Brain pericyte (primary cell): ENCODE results near the gene ATP6V0E1.

Source experiments
- DNase-seq: peaks from one replicate; pipeline ENCODE4 v3.0.0-alpha.2; 2012; ENCODE audit warnings: low read depth, low spot score

ATP6V0E1 gene

GRCh38 chr5:172956936-172957335 is 26.6 kb upstream of the ATP6V0E1 start:
- no peak for DNase-seq

DNA sequence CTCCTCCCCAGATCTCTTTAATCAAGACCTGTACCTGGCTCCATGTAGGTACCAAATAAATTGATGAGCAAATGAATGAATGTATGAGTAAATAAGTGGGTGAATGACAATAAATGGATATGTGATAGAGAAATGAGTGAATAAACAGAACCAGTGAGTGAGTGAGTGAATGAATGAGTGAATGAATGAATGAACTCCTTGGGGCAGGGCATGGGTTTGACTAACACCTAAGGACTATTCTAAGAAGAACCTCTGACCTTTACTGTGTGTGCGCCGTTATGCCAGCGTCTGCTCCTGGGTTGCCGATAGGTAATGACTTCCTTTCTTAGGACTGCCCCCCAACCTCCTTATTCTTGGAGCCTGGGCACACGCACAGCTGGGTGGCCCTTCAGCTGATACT is 26.1 kb upstream of the ATP6V0E1 start:
- DNase-seq = no peak

DNA sequence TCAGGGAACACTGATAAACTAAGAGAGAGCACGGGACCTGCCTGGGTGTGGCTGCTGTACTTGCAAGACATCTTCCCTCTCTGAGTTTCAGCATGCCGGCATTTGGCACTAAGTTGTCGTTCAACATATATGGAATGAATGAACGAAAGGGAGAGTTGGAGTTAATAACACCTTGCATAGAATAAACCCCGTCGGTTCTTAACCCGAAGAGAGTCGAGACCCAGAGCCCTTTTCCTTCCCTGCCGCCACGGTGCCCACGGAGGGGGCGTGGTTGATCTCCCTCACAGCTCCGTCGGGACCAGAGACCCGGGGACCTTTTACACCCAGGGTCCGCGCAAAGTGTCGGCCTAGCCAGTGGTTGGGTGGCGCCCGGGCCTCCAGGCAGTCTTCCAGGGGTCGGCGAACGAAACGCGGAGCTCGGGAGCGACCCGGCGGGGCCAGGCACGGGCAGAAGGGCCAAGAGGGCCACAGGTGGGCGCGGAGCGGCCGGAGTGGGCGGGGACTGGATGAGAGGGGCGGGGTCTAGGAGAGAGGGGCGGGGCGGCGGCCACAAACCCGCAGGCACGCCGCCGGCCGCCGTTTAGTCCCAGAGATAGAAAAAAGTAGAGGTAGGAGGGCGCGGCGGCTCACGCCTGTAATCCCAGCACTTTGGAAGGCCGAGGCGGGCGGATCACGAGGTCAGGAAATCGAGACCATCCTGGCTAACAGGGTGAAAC is 25.1 kb upstream of the ATP6V0E1 start:
- no peak for DNase-seq

- DNase-seq = no peak
Observed at GRCh38 chr5:172959824-172960799, 23.5 kb upstream of the ATP6V0E1 start.

DNA sequence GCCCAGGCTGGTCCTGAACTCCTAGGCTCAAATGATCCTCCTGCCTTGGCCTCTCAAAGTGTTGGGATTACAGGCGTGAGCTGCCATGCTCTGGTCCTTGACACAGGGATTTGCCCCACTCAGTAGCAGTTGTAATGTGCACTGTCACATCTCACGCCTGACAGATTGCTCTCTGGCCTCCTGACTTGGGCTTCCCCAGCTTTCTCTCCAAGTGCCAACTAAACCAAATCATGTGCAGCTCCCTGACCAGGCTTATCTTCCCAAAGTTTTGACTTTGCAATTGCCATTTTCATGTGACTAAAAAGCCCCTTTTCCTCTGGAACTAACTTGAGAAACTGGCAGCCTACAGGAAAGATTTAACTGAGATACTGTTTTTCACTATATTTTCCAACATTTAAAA is 13.7 kb upstream of the ATP6V0E1 start:
- DNase-seq = no peak

DNA sequence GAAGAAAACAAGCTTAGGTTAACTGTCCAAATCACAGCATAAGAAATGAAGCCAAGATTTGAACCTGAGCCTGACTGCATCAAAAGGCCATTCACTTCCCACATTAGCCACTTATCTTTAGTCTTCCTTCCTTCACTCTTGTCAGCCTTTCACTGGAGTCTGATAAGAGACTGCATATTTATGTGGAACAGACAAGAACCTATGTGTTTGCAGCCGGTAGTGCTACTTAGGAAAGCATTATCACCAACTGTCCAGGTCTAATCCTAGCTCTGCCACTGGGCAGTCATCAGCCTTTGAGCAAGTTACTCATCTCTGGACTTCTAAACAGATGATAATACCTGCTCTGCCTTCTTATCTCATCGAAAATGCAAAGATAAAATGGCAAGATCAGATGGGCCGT is 12.1 kb upstream of the ATP6V0E1 start:
- no peak for DNase-seq

GRCh38 chr5:172972552-172972951 is 11.0 kb upstream of the ATP6V0E1 start:
- no peak for DNase-seq

GRCh38 chr5:172973127-172973916 is 10.2 kb upstream of the ATP6V0E1 start:
- DNase-seq = no peak

DNA sequence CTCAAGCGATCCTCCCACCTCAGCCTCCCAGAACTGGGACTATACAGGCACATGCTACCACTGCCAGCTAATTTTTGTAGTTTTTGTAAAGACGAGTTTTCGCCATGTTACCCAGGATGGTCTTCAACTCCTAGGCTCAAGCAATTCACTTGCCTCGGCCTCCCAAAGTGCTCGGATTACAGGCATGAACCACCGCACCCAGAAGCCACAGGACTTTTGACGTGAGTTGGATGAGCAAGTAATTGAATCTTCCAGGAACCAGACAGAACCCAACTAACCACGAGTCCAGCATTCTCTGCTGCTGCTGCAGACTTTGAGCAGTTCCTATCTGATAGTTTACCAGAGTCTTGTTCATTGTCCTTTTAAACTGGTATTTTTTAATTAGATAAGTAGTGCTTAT is 9.6 kb upstream of the ATP6V0E1 start:
- DNase-seq = no peak

DNA sequence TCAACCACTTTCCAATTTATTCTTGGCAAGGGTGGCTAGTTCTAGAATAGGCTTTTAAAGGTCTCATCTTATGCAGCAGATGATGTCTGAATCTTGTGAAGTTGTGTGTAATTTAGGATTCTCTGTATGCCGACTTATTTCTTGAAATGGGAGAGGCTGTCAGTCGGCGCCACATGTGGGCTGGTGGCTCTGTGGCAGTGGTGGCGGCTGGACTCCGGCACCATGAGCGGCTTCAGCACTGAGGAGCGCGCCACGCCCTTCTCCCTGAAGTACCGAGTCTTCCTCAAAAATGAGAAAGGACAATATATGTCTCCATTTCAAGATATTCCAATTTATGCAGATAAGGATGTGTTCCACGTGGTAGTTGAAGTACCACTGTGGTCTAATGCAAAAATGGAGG is 8.3 kb upstream of the ATP6V0E1 start:
- DNase-seq = no peak

- DNase-seq = no peak
Observed at GRCh38 chr5:172979778-172980177, 3.8 kb upstream of the ATP6V0E1 start.

DNA sequence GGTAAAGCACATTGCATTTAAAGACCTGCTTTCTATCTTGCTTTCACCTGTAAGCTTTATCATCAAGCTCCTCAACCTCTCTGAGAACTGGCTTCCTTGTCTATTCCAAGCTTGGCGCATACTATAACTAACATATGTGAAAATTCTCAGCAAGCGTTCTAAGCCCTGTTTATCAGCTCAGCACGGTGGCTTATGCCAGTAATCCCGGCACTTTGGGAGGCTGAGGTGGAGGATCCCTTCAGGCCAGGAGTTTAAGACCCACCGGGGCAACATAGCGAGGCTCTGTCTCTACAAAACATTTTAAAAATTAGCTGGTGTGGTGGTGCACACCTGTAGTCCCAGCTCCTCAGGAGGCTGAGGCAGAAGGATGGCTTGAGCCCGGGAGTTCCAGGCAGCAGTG is 1.6 kb upstream of the ATP6V0E1 start:
- DNase-seq = no peak

DNA sequence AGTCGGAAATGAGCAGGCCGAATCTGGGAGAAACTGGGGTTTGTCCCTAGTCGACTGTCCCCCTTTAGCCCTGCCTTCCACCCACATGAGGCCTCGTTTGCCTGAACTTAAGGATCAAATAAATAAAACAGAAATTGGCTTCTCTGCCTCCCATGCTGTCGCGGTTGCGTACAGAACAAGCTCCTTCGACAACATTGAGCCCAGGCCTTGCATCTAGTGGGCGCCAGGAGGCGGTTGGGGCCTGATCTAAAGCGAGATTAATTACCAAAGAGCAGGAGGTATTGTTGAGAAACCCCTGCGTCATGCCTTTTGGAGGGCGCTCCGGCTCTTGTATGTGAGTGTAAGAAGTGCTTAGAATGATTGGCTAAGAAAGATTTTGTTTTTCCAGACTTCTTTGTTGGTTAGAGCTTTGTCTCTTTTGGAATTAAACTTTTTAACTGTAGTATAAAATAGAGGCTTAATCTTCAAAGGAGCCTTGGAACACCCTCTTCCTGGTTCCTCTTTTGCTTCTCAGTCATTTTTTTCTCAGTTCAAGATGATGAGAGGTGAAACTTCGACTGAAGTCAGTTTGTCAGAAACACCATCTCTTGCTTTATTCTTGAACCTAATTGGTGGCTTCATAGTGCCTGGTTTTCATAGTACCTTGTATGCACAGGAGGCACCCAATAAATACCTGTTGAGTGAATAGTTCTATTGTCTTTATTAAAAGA is 828 bp downstream of the ATP6V0E1 start:
- no peak for DNase-seq

DNA sequence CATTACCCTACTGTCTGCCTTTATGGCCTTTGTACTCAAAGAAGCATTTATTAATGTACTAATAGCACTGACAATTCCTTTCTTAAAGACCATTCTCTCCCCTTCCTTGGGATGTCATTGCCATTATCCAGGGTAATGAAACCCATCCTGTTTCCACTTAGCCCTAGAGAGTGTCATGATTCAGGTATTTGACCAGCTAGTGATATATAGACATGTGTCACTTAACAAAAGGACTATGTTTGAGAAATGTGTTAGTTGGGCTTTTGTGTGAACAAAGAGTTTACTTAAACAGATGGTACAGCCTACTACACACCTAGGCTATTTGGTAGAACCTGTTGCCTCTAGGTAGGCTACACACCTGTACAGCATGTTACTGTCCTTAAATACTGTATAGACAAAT is 2.0 kb downstream of the ATP6V0E1 start:
- no peak for DNase-seq

DNA sequence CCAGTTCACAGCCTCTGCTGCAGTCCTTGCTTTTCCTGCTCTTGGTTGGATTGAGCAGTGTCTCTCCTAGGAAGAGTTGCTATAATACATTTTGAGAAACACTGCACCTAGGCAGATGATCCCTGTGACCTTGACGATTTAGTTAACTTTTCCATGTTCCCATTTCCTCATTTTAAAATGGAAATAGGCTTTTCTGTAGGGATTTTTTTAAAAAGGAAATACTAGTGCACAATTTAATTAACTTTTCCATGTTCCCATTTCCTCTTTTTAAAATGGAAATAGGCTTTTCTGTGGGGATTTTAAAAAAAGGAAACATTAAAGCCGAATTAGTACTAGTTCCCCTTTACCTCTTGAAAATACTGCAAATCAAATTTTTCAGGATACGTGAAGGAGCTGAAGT is 4.7 kb downstream of the ATP6V0E1 start:
- DNase-seq = no peak

- DNase-seq = no peak
Observed at GRCh38 chr5:172990776-172991175, 7.2 kb downstream of the ATP6V0E1 start.

DNA sequence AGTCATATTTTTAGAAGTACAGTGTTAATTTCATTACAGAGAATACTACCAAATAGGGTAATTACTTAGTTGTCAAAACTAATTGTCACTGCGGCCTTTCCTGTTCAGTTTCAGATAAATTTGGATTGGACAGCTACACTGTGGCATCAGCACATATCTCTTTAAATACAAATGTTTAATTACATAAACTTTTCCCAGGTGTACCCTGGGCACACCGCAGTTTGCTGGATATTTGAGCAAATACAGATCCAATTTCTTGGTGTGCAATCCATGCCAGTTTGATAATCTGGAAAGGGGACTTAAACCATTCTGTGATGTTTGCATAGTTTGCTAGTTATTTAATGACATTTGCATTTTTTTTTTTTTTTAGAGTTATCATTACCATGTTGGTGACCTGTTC is 10.8 kb downstream of the ATP6V0E1 start:
- no peak for DNase-seq

GRCh38 chr5:172999372-172999973 is 15.9 kb downstream of the ATP6V0E1 start:
- DNase-seq = no peak

DNA sequence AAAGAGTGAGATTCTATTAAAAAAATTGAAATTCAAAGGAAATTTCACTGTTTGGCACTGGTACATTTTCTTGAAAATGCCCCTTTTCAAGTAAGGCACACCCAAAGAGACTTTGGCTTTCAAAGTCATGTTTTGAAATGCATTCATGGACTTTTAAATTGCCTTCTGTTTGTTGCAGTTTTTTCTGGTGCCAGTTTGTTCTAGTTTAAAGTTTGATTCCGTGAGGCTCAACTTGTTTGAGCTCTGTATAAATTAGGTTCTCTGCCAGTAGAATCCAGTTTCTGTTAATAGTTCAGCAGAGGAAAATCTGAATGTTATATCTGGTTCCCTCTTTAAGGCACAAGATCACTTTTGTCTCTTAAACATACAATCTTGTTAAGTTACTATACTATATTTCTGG is 16.4 kb downstream of the ATP6V0E1 start:
- no peak for DNase-seq

DNA sequence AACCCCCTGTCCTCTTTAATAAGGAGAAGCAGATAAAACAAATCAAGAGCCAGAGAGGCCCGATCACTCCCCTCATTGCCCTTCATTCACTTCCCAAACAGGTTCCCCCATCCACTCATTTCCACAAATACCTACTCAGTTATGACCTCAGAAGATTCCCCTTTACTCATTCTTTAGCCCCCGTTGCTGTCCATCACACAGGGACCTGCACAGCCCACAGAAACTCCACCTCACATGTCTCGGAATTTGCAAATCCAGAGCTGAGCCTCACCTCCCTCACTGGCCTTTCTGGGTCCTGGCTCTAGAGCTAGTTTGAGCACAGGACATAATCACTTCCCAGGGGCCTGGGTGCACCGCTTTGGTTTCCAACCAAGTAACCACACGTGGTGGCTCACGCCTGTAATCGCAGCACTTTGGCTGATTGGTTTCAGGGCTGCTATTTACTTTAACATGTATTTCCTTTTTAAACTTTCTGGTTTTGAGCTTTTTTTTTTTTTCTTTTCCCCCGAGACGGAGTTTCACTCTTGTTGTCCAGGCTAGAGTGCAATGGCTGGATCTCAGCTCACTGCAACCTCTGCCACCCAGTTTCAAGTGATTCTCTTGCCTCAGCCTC is 17.8 kb downstream of the ATP6V0E1 start:
- no peak for DNase-seq

DNA sequence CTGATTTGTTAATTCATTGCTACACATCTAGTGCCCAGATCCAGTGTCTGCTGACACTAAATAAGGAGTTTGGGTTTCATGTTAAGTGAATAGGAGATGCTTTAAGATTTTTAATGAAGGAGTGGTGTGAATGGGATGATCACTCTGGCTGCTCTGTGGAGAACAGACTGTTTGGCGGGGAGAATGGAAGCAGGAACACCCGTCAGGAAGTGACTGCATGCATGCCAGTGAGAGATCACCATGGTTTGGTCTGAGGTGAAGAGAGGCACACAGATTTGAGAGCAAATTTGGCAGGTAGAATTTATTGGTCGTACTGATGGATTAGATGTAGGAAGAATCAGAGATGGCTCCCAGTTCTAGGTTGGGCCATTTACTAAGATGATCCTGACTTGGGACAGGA is 19.8 kb downstream of the ATP6V0E1 start:
- no peak for DNase-seq
